ENCODE data around the gene PRMT2.
"Not testable (repeated sequence)": the region's sequence is repeated elsewhere in the genome, so short reads cannot be mapped to it uniquely, and the experiment has no call there.

PRMT2 gene

DNA sequence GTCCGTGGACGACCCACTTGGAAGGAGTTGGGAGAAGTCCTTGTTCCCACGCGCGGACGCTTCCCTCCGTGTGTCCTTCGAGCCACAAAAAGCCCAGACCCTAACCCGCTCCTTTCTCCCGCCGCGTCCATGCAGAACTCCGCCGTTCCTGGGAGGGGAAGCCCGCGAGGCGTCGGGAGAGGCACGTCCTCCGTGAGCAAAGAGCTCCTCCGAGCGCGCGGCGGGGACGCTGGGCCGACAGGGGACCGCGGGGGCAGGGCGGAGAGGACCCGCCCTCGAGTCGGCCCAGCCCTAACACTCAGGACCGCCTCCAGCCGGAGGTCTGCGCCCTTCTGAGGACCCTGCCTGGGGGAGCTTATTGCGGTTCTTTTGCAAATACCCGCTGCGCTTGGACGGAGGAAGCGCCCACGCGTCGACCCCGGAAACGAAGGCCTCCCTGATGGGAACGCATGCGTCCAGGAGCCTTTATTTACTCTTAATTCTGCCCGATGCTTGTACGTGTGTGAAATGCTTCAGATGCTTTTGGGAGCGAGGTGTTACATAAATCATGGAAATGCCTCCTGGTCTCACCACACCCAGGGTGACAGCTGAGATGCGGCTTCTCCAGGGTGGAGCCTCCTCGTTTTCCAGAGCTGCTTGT is 32.4 kb downstream of the PRMT2 start:
- DNase-seq (ENCODE audit: low read depth) = no peak
- TF ChIP-seq, protein P1, sequence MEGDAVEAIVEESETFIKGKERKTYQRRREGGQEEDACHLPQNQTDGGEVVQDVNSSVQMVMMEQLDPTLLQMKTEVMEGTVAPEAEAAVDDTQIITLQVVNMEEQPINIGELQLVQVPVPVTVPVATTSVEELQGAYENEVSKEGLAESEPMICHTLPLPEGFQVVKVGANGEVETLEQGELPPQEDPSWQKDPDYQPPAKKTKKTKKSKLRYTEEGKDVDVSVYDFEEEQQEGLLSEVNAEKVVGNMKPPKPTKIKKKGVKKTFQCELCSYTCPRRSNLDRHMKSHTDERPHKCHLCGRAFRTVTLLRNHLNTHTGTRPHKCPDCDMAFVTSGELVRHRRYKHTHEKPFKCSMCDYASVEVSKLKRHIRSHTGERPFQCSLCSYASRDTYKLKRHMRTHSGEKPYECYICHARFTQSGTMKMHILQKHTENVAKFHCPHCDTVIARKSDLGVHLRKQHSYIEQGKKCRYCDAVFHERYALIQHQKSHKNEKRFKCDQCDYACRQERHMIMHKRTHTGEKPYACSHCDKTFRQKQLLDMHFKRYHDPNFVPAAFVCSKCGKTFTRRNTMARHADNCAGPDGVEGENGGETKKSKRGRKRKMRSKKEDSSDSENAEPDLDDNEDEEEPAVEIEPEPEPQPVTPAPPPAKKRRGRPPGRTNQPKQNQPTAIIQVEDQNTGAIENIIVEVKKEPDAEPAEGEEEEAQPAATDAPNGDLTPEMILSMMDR (conservative IDR thresholded peaks at IDR 0.05; ENCODE audit: low read depth, low read length) = no peak
- H3K4me3 ChIP-seq (ENCODE audit: low read length) = peak overlapping the region; percentile 65

DNA sequence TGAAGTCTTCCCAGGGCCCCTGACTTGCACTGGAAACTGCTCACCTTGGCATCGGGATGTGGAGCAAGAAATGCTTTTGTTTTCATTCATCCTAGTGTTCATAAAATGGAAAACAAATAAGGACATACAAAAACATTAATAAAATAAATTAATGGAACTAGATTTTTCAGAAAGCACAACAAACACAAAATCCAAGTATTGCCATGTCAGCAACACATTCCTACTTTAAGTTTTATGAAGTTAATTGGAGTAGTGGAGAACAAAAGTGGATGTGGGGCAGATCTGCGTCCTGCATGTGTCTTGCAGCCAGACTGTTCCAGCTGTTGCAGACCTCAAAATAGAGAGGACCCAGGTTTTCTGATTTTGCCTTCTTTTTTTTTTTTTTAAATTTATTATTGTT is 32.9 kb downstream of the PRMT2 start:
- peak overlapping the region; percentile 65 for H3K4me3 ChIP-seq (ENCODE audit: low read length)
- TF ChIP-seq, protein P1 (conservative IDR thresholded peaks at IDR 0.05; ENCODE audit: low read depth, low read length) = no peak
- no peak for DNase-seq (ENCODE audit: low read depth)

DNA sequence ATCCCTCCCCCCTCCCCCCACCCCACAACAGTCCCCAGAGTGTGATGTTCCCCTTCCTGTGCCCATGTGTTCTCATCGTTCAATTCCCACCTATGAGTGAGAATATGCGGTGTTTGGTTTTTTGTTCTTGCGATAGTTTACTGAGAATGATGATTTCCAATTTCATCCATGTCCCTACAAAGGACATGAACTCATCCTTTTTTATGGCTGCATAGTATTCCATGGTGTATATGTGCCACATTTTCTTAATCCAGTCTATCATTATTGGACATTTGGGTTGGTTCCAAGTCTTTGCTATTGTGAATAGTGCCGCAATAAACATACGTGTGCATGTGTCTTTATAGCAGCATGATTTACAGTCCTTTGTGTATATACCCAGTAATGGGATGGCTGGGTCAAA is 33.4 kb downstream of the PRMT2 start:
- DNase-seq (ENCODE audit: low read depth); H3K4me3 ChIP-seq (ENCODE audit: low read length): not testable (repeated sequence)

DNA sequence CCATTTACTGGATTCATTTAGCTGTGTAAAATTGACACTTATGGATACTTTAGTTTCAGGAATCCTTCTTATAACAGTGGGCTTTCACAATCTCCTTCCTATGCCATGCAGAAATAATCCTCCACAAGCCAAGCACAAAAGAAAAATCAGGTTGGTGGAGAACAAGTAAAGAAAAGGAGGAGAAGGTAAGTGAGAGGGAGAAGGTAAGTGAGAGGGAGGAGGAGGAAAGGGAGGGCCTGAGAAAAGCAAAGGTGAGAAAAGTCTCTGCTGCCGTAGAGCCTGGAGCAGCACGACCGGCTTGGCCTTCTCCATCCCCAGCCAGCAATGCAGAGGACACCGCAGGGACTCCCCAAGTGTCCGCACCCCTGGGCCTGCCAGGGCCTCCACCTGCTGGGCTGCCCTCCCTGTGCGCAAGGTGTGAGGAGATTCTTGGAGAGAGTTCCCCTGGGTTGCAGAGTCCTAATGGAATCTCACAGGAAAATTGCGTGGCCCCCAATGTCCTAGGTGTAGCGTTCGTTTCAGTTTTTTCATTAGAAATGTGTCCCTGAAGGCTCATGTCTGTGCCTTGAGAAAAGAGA is 39.0 kb downstream of the PRMT2 start:
- no peak overlapping the region for H3K4me3 ChIP-seq (ENCODE audit: low read length)
- no peak for DNase-seq (ENCODE audit: low read depth)
- TF ChIP-seq, protein P1 (conservative IDR thresholded peaks at IDR 0.05; ENCODE audit: low read depth, low read length) = no peak

DNA sequence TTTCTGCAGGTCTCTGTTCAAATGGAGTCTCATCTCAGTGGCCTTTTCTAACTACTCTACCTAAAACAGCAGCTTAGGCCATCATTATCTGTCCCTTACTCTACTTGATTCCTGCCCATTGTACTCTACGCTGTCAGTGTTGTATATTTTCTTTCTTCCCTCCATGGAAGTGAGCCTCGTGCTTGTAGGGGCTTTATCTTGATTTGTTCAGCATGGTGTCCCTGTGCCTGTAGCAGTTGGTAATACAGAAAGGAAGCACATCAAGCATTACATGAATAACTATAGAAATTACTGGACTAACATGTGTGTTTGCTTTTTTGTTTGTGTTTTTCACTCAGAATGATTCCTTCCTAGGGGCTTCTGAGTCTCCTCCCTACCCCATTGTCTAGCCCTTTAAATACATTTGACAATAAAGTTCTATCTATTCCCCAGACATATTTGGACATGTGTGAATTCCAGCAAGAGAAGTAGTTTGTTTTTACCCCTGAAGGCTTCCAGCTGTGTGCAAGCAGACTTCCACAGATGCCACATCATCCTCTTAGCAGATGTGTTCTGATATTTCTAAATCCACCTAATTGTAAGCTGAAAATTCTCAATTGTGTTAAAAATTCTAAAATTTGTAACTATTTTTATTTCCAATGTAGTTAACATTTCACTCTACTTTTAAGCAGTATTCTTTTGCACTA is 40.3 kb downstream of the PRMT2 start:
- H3K4me3 ChIP-seq (ENCODE audit: low read length) = no peak overlapping the region
- DNase-seq (ENCODE audit: low read depth) = no peak
- TF ChIP-seq, protein P1 (conservative IDR thresholded peaks at IDR 0.05; ENCODE audit: low read depth, low read length) = no peak

DNA sequence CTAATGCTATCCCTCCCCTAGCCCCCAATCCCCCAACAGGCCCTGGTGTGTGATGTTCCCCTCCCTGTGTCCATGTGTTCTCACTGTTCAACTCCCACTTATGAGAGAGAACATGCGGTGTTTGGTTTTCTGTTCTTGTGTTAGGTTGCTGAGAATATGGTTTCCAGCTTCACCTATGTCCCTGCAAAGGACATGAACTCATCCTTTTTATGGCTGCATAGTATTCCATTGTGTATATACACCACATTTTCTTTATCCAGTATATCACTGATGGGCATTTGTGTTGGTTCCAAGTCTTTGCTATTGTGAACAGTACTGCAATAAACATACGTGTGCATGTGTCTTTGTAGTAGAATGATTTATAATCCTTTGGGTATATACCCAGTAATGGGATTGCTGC is 41.1 kb downstream of the PRMT2 start:
- not testable (repeated sequence) for H3K4me3 ChIP-seq (ENCODE audit: low read length); DNase-seq (ENCODE audit: low read depth)

DNA sequence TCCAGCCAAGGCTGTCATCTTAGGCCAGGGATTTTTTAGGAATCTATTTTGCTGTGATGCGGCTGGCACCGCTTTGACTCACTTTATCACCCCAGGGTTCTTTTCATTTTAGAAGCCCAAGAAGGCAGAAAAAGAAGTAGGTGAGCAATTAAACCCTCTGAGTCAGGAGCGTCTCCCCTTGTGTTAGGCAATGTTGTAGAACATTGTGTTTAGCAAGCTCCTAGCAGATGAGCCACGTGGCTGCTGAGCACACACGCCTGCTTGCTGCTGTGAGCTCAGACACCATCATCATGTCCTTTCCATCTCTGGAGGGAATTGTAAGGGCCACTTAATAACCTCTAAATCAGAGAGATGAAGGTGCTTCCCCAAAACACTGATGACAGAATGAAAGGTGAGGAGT is 46.1 kb downstream of the PRMT2 start:
- H3K4me3 ChIP-seq (ENCODE audit: low read length); DNase-seq (ENCODE audit: low read depth): not testable (repeated sequence)

DNA sequence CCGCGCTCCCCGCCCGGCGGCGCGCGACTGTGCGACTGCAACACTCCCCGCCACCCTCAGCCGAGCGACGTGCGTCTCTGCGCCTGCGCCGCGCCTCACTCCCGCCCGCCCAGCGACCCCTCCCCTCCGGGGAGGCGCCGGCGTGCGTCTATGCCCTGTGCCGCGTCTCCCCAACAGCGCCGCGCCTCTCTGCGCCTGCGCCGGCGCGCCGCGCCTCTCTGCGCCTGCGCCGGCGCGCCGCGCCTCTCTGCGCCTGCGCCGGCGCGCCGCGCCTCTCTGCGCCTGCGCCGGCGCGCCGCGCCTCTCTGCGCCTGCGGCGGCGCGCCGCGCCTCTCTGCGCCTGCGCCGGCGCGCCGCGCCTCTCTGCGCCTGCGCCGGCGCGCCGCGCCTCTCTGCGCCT is 63.2 kb downstream of the PRMT2 start:
- not testable (repeated sequence) for H3K4me3 ChIP-seq (ENCODE audit: low read length); DNase-seq (ENCODE audit: low read depth)

DNA sequence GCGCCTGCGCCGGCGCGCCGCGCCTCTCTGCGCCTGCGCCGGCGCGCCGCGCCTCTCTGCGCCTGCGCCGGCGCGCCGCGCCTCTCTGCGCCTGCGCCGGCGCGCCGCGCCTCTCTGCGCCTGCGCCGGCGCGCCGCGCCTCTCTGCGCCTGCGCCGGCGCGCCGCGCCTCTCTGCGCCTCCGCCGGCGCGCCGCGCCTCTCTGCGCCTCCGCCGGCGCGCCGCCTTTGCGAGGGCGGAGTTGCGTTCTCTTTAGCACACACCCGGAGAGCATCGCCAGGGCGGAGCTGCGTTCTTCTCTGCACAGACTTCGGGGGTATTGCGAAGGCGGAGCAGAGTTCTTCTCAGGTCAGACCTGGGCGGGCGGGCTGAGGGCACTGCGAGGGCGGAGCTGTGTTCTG is 63.6 kb downstream of the PRMT2 start:
- not testable (repeated sequence) for H3K4me3 ChIP-seq (ENCODE audit: low read length); DNase-seq (ENCODE audit: low read depth)

All from retinal pigment epithelial cell (primary cell).